HL-60 (cell line): ENCODE data around the gene TMEM132D.

Experiments
- CTCF ChIP-seq: IDR thresholded peaks from one replicate; pipeline ENCODE4 v1.5.1; 2011; ENCODE audit warnings: low read length, control low read depth, inconsistent platforms; ENCODE audit not compliant: insufficient read depth
- POLR2AphosphoS5 ChIP-seq: IDR thresholded peaks from 2 replicates; pipeline ENCODE4 v1.6.1; 2012; ENCODE audit warnings: low read depth
- SPI1 ChIP-seq: IDR thresholded peaks from 2 replicates; pipeline ENCODE4 v1.6.1; 2012; ENCODE audit warnings: low read depth, mild to moderate bottlenecking, borderline replicate concordance

GRCh38 chr12:129064209-129064855 lies 839.5 kb downstream of the TMEM132D start:
- TF ChIP-seq CTCF (no peak), POLR2AphosphoS5 (no peak), SPI1 (no peak)
